GM10266 (cell line): ENCODE data around the gene TRPM2.
"Not testable (repeated sequence)": the region's sequence is repeated elsewhere in the genome, so short reads cannot be mapped to it uniquely, and the experiment has no call there.

ENCODE experiments used
- DNase-seq: peaks from one replicate; pipeline ENCODE4 v3.0.0; 2012; ENCODE audit errors: extremely low spot score
- TF ChIP-seq, protein P1 (sequence below): IDR thresholded peaks from 2 replicates; pipeline ENCODE4 v1.5.1; 2012; ENCODE audit warnings: mild to moderate bottlenecking, low read depth; ENCODE audit not compliant: control insufficient read depth, insufficient read depth; ENCODE audit errors: missing control alignments

The TRPM2 gene

GRCh38 chr21:44357064-44357837 is 3.8 kb downstream of the TRPM2 start:
- DNase-seq, result no peak
- TF ChIP-seq, protein P1, sequence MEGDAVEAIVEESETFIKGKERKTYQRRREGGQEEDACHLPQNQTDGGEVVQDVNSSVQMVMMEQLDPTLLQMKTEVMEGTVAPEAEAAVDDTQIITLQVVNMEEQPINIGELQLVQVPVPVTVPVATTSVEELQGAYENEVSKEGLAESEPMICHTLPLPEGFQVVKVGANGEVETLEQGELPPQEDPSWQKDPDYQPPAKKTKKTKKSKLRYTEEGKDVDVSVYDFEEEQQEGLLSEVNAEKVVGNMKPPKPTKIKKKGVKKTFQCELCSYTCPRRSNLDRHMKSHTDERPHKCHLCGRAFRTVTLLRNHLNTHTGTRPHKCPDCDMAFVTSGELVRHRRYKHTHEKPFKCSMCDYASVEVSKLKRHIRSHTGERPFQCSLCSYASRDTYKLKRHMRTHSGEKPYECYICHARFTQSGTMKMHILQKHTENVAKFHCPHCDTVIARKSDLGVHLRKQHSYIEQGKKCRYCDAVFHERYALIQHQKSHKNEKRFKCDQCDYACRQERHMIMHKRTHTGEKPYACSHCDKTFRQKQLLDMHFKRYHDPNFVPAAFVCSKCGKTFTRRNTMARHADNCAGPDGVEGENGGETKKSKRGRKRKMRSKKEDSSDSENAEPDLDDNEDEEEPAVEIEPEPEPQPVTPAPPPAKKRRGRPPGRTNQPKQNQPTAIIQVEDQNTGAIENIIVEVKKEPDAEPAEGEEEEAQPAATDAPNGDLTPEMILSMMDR, result no peak

DNA sequence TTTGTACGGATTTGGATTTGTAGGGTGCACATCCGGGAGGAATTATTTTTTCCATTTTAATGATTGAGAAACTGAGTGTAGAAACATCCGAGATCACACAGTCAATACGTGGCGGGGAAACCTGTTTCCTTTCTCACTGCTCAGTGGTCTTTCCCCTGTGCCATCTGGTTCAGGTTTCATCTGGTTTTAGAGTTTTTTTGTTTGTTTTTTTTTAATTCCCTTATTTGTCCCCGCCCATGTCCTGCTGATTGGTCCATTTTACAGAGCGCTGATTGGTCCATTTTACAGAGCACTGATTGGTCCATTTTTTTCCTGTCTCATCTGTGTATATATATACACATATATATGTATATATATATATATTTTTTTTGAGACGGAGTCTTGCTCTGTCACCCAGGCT is 6.0 kb downstream of the TRPM2 start:
- DNase-seq, result no peak
- TF ChIP-seq, protein P1, result no peak

DNA sequence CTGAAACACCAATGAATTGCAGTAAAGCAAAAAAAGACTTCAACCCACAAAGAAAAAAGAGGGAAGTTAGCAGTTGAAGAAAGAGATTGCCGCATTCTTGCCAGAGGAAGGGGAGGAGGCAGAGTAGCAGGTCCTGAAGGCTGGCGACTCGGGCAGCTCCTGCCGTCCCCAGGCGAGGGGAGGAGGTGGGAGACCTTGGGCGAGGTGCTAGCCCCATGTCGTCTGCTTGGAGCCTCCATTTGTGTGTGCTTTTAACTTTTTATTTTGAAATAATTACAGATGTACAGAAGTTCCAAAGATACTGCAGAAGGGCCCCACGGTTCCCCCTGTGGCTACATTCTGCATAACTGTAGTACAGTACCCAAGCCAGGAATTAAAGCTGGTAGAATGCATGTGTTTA is 6.7 kb downstream of the TRPM2 start:
- DNase-seq, result no peak

GRCh38 chr21:44361903-44362302 is 8.5 kb downstream of the TRPM2 start:
- not testable (repeated sequence) for DNase-seq

More for the DNA sequence above, 6.7 kb downstream of the TRPM2 start:
- TF ChIP-seq, protein P1, result no peak

GRCh38 chr21:44363278-44363677 is 9.9 kb downstream of the TRPM2 start:
- no peak for DNase-seq
- TF ChIP-seq, protein P1, result no peak

DNA sequence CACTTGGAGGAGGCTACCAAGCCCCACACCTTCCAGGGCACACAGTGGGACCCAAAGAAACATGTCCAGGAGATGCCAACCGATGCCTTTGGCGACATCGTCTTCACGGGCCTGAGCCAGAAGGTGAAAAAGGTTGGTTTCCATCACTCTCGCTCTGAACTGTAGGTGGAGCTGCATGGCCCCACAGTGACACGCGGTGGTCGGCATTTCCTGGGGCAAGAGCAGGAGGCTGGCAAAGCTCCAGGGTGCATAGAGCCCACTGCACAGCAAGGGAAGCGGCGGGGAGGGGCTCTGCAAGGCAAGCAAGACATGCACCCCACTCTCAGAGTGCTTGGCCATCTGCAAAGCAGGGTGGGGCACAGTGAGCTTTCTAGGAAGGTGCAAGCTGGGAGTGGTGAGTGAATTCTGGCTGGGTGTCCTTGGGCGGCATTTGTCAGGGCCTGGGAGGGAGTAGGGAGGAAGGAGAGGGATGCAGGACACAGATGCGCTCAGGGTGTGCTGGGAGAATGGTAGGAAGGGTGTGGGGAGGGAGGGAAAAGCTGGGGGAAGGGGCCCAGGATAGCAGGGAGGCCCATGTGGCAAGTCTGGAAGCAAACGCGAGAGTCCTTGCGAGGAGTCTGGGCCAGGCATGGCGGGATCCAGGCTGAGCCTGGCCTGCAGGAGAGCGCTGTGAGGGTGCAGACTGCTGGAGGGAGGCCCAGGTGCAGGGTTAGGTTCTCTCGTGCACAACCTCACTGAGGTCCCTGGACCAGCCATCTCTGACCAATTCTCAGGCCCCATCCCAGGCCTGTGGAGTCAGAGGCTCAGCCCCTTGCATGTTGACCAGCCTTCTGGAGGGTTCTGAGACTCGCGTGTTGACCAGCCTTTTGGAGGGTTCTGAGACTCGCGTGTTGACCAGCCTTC is 11.0 kb downstream of the TRPM2 start:
- TF ChIP-seq, protein P1, result no peak
- DNase-seq, result no peak

DNA sequence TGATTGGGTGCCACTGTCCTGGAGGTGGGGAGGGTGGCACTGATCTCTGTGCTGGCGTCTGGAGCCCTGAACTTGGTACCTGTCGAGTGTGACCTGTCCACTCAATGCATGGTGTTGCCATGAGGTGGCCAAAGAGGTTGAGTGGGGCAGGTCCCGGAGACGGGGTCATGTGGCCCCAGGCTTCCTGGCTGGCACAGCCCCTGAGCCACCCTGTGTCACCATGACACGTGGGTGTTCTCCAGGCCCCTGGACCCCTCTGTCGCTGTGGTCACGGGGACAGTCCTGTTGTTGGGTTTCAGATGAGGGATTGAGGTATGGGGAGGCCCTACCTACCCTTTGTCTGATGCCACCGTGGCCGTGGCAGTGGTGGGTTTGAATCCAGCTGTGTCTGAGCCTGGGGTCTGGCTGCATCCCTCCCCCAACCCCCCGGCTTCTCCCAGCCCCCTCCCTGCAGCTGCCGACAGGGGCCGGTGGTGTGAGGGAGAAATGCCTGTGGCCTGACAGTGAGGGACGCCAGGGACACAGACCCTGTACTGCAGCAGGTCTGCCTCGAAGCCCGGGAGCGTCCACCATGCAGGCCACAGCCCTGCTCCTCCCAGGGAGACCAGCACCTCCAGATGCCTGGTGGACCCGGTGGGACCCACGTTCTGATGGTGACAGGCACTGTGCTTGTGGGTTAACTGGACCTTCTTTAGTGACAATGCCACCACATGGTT is 12.0 kb downstream of the TRPM2 start:
- TF ChIP-seq, protein P1, result no peak
- DNase-seq, result no peak
